IMR-90 (cell line): ENCODE results near the gene CWC22. TPM values are rescaled to one million over a fixed set of nuclear protein-coding genes. Genes with fewer than 3 reads are reported as not detected.
A peak's percentile ranks its signal among the peaks of the same experiment; 100 is the strongest.

ENCODE experiments used
- ATAC-seq: fragments of 200-7000 bp; cut with Tn5 transposase; 2 replicates; pipeline ENCODE4 v1.9.1; 2020; ENCODE audit warnings: low read depth, mild to moderate bottlenecking, moderate library complexity
- BruUV-seq: library from RNA; stranded (reverse); fragments of 400-500 nt; replicated peaks from 2 replicates; lab custom pipeline; 2021; lab: Mats Ljungman, UMichigan
- CTCF ChIA-PET: fragments of 300-600 bp; formaldehyde crosslinking; extraction: SDS; loops from one replicate; lab custom pipeline; 2021; ENCODE audit warnings: antibody characterized with exemption; lab: Yijun Ruan, JAX
- POLR2A ChIA-PET: fragments of 300-600 bp; sonication (Branson Sonifier 250); formaldehyde crosslinking; loops from one replicate; lab custom pipeline; 2022; ENCODE audit warnings: antibody characterized with exemption; ENCODE audit not compliant: unreplicated experiment; lab: Charles Lee
- DNase-seq: peaks from one replicate; pipeline ENCODE4 v3.0.0; 2013
- H2AFZ ChIP-seq: replicated peaks from 2 replicates; pipeline ENCODE3; 2013; ENCODE audit warnings: low read length, mild to moderate bottlenecking; ENCODE audit not compliant: poor library complexity
- H2AK5ac ChIP-seq: 2 replicates; pipeline ENCODE4 v1.6.1; 2013; ENCODE audit warnings: low read depth, low read length, inconsistent platforms
- H2AK9ac ChIP-seq: replicated peaks from 2 replicates; pipeline ENCODE3; 2013; ENCODE audit warnings: mild to moderate bottlenecking, low read depth, low read length, moderate library complexity; ENCODE audit not compliant: poor library complexity
- H2BK120ac ChIP-seq: 2 replicates; pipeline ENCODE4 v1.6.1; 2013; ENCODE audit warnings: low read depth, low read length, inconsistent platforms
- H2BK15ac ChIP-seq: 3 replicates; pipeline ENCODE4 v1.6.1; 2013; ENCODE audit warnings: low read depth, low read length, inconsistent platforms
- H2BK20ac ChIP-seq: 2 replicates; pipeline ENCODE4 v1.6.1; 2013; ENCODE audit warnings: low read depth, mild to moderate bottlenecking, inconsistent platforms, low read length, moderate library complexity
- H2BK5ac ChIP-seq: 2 replicates; pipeline ENCODE4 v1.6.1; 2013; ENCODE audit warnings: mild to moderate bottlenecking, low read depth, low read length, inconsistent platforms; ENCODE audit not compliant: poor library complexity, severe bottlenecking
- H3K14ac ChIP-seq: replicated peaks from 2 replicates; pipeline ENCODE4 v1.6.1; 2013; ENCODE audit warnings: low read depth, low read length, inconsistent platforms
- H3K18ac ChIP-seq: 2 replicates; pipeline ENCODE4 v1.6.1; 2013; ENCODE audit warnings: low read depth, low read length, control low read depth
- H3K23ac ChIP-seq: 2 replicates; pipeline ENCODE4 v1.6.1; 2013; ENCODE audit warnings: low read depth, low read length, inconsistent platforms
- H3K27ac ChIP-seq: 2 replicates; pipeline ENCODE4 v1.5.1; 2013; ENCODE audit warnings: mild to moderate bottlenecking, control low read depth, low read length; ENCODE audit not compliant: insufficient read depth
- H3K27me3 ChIP-seq: 2 replicates; pipeline ENCODE4 v1.6.1; 2013; ENCODE audit warnings: low read length; ENCODE audit not compliant: control insufficient read depth, insufficient read depth
- H3K36me3 ChIP-seq: 2 replicates; pipeline ENCODE4 v1.6.1; 2013; ENCODE audit warnings: low read length, mixed read lengths; ENCODE audit not compliant: control insufficient read depth, insufficient read depth
- H3K4ac ChIP-seq: 2 replicates; pipeline ENCODE4 v1.6.1; 2013; ENCODE audit warnings: low read depth, low read length, inconsistent platforms
- H3K4me1 ChIP-seq: 2 replicates; pipeline ENCODE4 v1.6.1; 2013; ENCODE audit warnings: low read length, mixed read lengths; ENCODE audit not compliant: control insufficient read depth, insufficient read depth
- H3K4me2 ChIP-seq: 2 replicates; pipeline ENCODE4 v1.6.1; 2013; ENCODE audit warnings: low read depth, mild to moderate bottlenecking, control low read depth, low read length, moderate library complexity
- H3K4me3 ChIP-seq: 2 replicates; pipeline ENCODE4 v1.5.1; 2013; ENCODE audit warnings: low read depth, mild to moderate bottlenecking, control low read depth, low read length, moderate library complexity; ENCODE audit not compliant: insufficient read depth
- H3K56ac ChIP-seq: 2 replicates; pipeline ENCODE4 v1.6.1; 2013; ENCODE audit warnings: low read length, inconsistent platforms; ENCODE audit not compliant: insufficient read depth; ENCODE audit errors: extremely low read depth
- H3K79me1 ChIP-seq, 2 experiments: 2 replicates each; pipeline ENCODE4 v1.6.1; 2013; ENCODE audit warnings: low read length in 2 of 2, inconsistent platforms in 1 of 2, low read depth in 1 of 2
- H3K9ac ChIP-seq: 2 replicates; pipeline ENCODE4 v1.6.1; 2013; ENCODE audit warnings: low read depth, low read length, control low read depth
- H3K9me1 ChIP-seq: 2 replicates; pipeline ENCODE4 v1.6.1; 2013; ENCODE audit warnings: low read length, inconsistent platforms; ENCODE audit not compliant: insufficient read depth
- H3K9me3 ChIP-seq: 2 replicates; pipeline ENCODE4 v1.6.1; 2013; ENCODE audit warnings: low read length; ENCODE audit not compliant: control insufficient read depth, insufficient read depth
- H4K20me1 ChIP-seq: 2 replicates; pipeline ENCODE4 v1.6.1; 2013; ENCODE audit warnings: low read length, inconsistent platforms; ENCODE audit not compliant: insufficient read depth
- H4K5ac ChIP-seq: 2 replicates; pipeline ENCODE4 v1.6.1; 2013; ENCODE audit warnings: mild to moderate bottlenecking, low read depth, low read length, control low read depth
- H4K8ac ChIP-seq, 2 experiments: 2 replicates each; pipeline ENCODE4 v1.6.1; 2013; ENCODE audit warnings: low read depth in 2 of 2, low read length in 2 of 2, control low read depth in 1 of 2, inconsistent platforms in 1 of 2
- H4K91ac ChIP-seq: 2 replicates; pipeline ENCODE4 v1.6.1; 2013; ENCODE audit warnings: low read depth, low read length, inconsistent platforms; ENCODE audit not compliant: insufficient read depth
- CEBPB ChIP-seq: IDR thresholded peaks from 2 replicates; pipeline ENCODE4 v1.6.1; 2012; ENCODE audit warnings: low read depth, low read length, improper control_type of control experiment
- CHD1 ChIP-seq: IDR thresholded peaks from 2 replicates; pipeline ENCODE4 v1.6.1; 2012; ENCODE audit warnings: low read depth, low read length, improper control_type of control experiment
- FOS ChIP-seq: fragments of 150-350 bp; IDR thresholded peaks from 2 replicates; pipeline ENCODE4 v1.6.1; 2016; ENCODE audit warnings: low read depth, low read length
- MAFK ChIP-seq: IDR thresholded peaks from 2 replicates; pipeline ENCODE4 v1.6.1; 2012; ENCODE audit warnings: low read depth, low read length, improper control_type of control experiment
- MAZ ChIP-seq: IDR thresholded peaks from 2 replicates; pipeline ENCODE4 v1.6.1; 2012; ENCODE audit warnings: low read depth, mild to moderate bottlenecking, low read length, improper control_type of control experiment, moderate library complexity, borderline replicate concordance
- MXI1 ChIP-seq: IDR thresholded peaks from 2 replicates; pipeline ENCODE4 v1.6.1; 2012; ENCODE audit warnings: low read depth, mild to moderate bottlenecking, low read length, moderate library complexity, borderline replicate concordance
- NFE2L2 ChIP-seq: fragments of 150-350 bp; IDR thresholded peaks from 2 replicates; pipeline ENCODE4 v1.6.1; 2016; ENCODE audit warnings: low read depth, mild to moderate bottlenecking, low read length
- POLR2A ChIP-seq: IDR thresholded peaks from 2 replicates; pipeline ENCODE4 v1.6.1; 2012; ENCODE audit warnings: mild to moderate bottlenecking, low read depth, low read length
- RAD21 ChIP-seq: IDR thresholded peaks from 2 replicates; pipeline ENCODE4 v1.6.1; 2012; ENCODE audit warnings: low read length, improper control_type of control experiment
- RCOR1 ChIP-seq: IDR thresholded peaks from 2 replicates; pipeline ENCODE4 v1.6.1; 2012; ENCODE audit warnings: mild to moderate bottlenecking, low read length, improper control_type of control experiment; ENCODE audit not compliant: insufficient replicate concordance
- RFX5 ChIP-seq: IDR thresholded peaks from 2 replicates; pipeline ENCODE4 v1.8.0; 2012; ENCODE audit warnings: low read depth, mild to moderate bottlenecking, low read length, moderate library complexity
- SMC3 ChIP-seq: fragments of 150-350 bp; IDR thresholded peaks from 2 replicates; pipeline ENCODE4 v1.6.1; 2016; ENCODE audit warnings: low read depth, mild to moderate bottlenecking, antibody characterized with exemption, low read length, moderate library complexity
- WGBS, 2 experiments: methylation state at CpG; one replicate each; pipeline versions ENCODE4 v1.1.5 to v1.1.7; 2013; ENCODE audit warnings: missing lambda C conversion rate in 2 of 2; ENCODE audit not compliant: insufficient read length in 1 of 2; ENCODE audit errors: extremely low coverage in 2 of 2; 5-methylcytosine and 5-hydroxymethylcytosine counted together
- dilution Hi-C: fragments of 300-500 bp; cut with HindIII; formaldehyde crosslinking; loops from one replicate; pipeline ENCODE4 v1.14.3; 2018; ENCODE audit warnings: low sequenced_read_pairs; ENCODE audit not compliant: unreplicated experiment
- in situ Hi-C: fragments of 300-500 bp; cut with MboI; formaldehyde crosslinking; loops from 3 replicates; pipeline ENCODE4 v1.14.3; 2019; ENCODE audit warnings: low sequenced_read_pairs, inconsistent platforms, mixed read lengths
- intact Hi-C: fragments of 100-400 bp; cut with micrococcal nuclease; formaldehyde crosslinking; loops from 2 replicates; pipeline ENCODE4 v1.10.0; 2022
- polyA plus RNA-seq, 3 experiments: library from polyadenylated mRNA; depleted of rRNA; stranded (reverse); fragments of >200 nt; gene quantifications; 2 replicates each; pipeline ENCODE4 v1.2.3, GENCODE V29; 2012; ENCODE audit warnings: low replicate concordance in 1 of 3
- total RNA-seq: library from RNA; depleted of rRNA; stranded (reverse); fragments of >200 nt; gene quantifications from 2 replicates; pipeline ENCODE4 v1.2.3, GENCODE V29; 2012
- TF ChIP-seq, protein P1 (sequence below): conservative IDR thresholded peaks from 2 replicates; pipeline ENCODE4 v1.5.1; 2012; ENCODE audit warnings: mild to moderate bottlenecking, low read depth, low read length, improper control_type of control experiment
- TF ChIP-seq, protein P2 (sequence below): fragments of 150-350 bp; IDR thresholded peaks from 2 replicates; pipeline ENCODE4 v1.6.1; 2016; ENCODE audit warnings: low read depth, mild to moderate bottlenecking, low read length, moderate library complexity, borderline replicate concordance
- TF ChIP-seq, protein P3 (sequence below): fragments of 150-350 bp; IDR thresholded peaks from 2 replicates; pipeline ENCODE4 v1.6.1; 2017; ENCODE audit warnings: mild to moderate bottlenecking, antibody characterized with exemption, low read length, low read depth

The CWC22 gene
- total and polyA plus RNA-seq, 2 of the 4 experiments (the other 2 are of a cell fraction), result 4.5 to 17.9 TPM

DNA sequence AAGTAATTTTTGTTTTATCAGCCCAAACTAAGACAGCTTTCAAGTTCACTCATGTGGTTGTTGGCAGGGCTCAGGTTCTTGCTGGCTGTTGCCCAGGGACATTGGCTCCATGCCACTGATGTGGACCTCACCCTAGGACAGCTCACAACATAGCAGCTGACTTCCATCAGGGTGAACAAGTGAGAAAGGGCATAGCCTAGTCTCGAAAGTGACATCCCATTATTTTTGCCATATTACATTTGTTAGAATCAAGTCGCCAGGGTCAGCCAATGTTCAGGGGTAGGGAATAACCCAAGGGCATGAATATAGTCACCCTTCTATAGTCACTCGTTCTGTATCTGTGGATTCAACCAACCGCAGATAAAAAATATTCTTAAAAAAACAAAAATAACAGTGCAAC, 10.7 kb upstream of the CWC22 start:
- ATAC-seq (no peak), DNase-seq (peak; percentile 26)
- CTCF ChIA-PET, result no interaction called here
- no peaks in the 10 kb centered on the region for H3K27me3 ChIP-seq
- no peak overlapping the region for H3K27ac ChIP-seq
- no peak overlapping the region for H3K4ac ChIP-seq
- WGBS, 2 experiments, result no CpG with 5 or more reads among the region's 4 CpGs
- no peak overlapping the region for H2BK120ac ChIP-seq
- no peak overlapping the region for H3K18ac ChIP-seq
- H2AK5ac ChIP-seq, result peak overlapping the region; percentile 76; the same call in 1 of the 2 replicates
- dilution Hi-C loops (no loop called here), in situ Hi-C loops (no loop called here), intact Hi-C loops (no loop called here)
- no peak overlapping the region for H4K5ac ChIP-seq
- 0 out of 2 replicates have a peak overlapping the region, but pooled peaks have one; percentile 63 for H2BK20ac ChIP-seq
- H2BK15ac ChIP-seq, result no peak overlapping the region; the same call in 2 of the 3 replicates
- H3K4me2 ChIP-seq, result no peak overlapping the region
- no peak for TF ChIP-seq MAFK
- no peak for TF ChIP-seq FOS
- no peak for TF ChIP-seq RCOR1
- TF ChIP-seq, protein P1, sequence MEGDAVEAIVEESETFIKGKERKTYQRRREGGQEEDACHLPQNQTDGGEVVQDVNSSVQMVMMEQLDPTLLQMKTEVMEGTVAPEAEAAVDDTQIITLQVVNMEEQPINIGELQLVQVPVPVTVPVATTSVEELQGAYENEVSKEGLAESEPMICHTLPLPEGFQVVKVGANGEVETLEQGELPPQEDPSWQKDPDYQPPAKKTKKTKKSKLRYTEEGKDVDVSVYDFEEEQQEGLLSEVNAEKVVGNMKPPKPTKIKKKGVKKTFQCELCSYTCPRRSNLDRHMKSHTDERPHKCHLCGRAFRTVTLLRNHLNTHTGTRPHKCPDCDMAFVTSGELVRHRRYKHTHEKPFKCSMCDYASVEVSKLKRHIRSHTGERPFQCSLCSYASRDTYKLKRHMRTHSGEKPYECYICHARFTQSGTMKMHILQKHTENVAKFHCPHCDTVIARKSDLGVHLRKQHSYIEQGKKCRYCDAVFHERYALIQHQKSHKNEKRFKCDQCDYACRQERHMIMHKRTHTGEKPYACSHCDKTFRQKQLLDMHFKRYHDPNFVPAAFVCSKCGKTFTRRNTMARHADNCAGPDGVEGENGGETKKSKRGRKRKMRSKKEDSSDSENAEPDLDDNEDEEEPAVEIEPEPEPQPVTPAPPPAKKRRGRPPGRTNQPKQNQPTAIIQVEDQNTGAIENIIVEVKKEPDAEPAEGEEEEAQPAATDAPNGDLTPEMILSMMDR, result no peak
- no peak for TF ChIP-seq MAZ
- no peak for TF ChIP-seq NFE2L2
- no peak for TF ChIP-seq SMC3
- TF ChIP-seq, protein P2, sequence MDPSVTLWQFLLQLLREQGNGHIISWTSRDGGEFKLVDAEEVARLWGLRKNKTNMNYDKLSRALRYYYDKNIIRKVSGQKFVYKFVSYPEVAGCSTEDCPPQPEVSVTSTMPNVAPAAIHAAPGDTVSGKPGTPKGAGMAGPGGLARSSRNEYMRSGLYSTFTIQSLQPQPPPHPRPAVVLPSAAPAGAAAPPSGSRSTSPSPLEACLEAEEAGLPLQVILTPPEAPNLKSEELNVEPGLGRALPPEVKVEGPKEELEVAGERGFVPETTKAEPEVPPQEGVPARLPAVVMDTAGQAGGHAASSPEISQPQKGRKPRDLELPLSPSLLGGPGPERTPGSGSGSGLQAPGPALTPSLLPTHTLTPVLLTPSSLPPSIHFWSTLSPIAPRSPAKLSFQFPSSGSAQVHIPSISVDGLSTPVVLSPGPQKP, result no peak
- TF ChIP-seq RAD21, result no peak
- no peak for TF ChIP-seq POLR2A
- no peak for TF ChIP-seq CEBPB
- TF ChIP-seq CHD1, result no peak
- TF ChIP-seq, protein P3, sequence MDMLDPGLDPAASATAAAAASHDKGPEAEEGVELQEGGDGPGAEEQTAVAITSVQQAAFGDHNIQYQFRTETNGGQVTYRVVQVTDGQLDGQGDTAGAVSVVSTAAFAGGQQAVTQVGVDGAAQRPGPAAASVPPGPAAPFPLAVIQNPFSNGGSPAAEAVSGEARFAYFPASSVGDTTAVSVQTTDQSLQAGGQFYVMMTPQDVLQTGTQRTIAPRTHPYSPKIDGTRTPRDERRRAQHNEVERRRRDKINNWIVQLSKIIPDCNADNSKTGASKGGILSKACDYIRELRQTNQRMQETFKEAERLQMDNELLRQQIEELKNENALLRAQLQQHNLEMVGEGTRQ, result no peak
- TF ChIP-seq MXI1, result no peak
- no peak for TF ChIP-seq RFX5
- H3K4me1 ChIP-seq, result peaks cover 9% of the 10 kb centered on the region
- no peak overlapping the region for H2BK5ac ChIP-seq
- 0 out of 2 replicates have a peak overlapping the region, but pooled peaks have one; percentile 12 for H4K91ac ChIP-seq
- no peaks in the 10 kb centered on the region for H3K79me1 ChIP-seq
- H3K23ac ChIP-seq, result no peak overlapping the region
- no peaks in the 10 kb centered on the region for H3K36me3 ChIP-seq
- H2AFZ ChIP-seq, result no peak overlapping the region
- no peaks in the 10 kb centered on the region for H3K9me3 ChIP-seq
- H3K4me3 ChIP-seq, result no peak overlapping the region
- no peak overlapping the region for H2AK9ac ChIP-seq
- POLR2A ChIA-PET, result no interaction called here
- H4K20me1 ChIP-seq, result no peaks in the 10 kb centered on the region
- H3K14ac ChIP-seq, result no peak overlapping the region
- H3K9ac ChIP-seq, result no peak overlapping the region
- peaks cover 8% of the 10 kb centered on the region for H3K9me1 ChIP-seq
- no peak overlapping the region for H3K56ac ChIP-seq
- no TSS peak for BruUV-seq
- H4K8ac ChIP-seq, result no peak overlapping the region
